ENCODE results near the gene ZNF438.
A peak's percentile ranks its signal among the peaks of the same experiment; 100 is the strongest.
"Not testable (repeated sequence)": the region's sequence is repeated elsewhere in the genome, so short reads cannot be mapped to it uniquely, and the experiment has no call there.

The ZNF438 gene

DNA sequence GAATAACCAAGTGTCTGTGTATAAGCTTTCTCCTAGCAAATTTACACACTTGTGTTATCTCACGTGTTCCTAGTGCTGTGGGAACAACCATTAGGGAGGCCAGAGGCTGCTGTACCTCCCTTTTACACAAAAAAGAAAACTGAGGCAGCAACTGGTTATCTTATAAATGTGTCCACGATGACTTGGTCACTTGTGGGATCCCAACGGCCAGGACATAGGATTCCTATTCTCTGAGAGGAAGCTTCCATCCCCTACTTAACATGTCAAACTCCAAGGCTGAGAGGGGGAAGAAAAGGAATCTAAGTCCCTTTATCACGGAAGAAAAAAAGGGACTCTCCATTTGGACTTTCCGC lies 484 bp downstream of the ZNF438 start:
- Mint-ChIP-seq H3K27ac (peak overlapping the region; percentile 87), H3K9me3 (no peaks in the 10 kb centered on the region), H3K4me3 (peak overlapping the region; percentile 91), H3K4me1 (peaks cover 3% of the 10 kb centered on the region), H3K36me3 (no peaks in the 10 kb centered on the region), H3K27me3 (no peaks in the 10 kb centered on the region)

DNA sequence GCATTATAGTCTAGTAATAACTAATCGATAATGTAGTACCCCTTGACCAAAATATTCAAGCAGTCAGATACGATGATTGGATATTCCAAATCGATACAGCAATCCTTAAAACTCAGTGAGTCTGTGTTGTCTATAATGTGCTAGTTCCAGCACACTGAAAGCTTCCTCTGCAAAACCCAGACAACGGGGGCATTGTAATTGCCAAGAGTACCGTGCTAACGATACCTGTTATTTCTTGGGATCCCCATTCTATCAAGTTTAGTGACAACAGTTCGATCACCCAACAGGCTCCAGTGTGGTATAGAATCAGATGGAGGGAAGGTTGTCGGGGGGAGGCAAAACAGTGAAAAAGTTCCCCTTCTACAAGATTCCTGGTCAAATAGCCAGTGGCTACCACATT lies 865 bp downstream of the ZNF438 start:
- Mint-ChIP-seq H3K4me3 (peak overlapping the region; percentile 91), H3K27ac (no peak overlapping the region), H3K9me3 (no peaks in the 10 kb centered on the region), H3K27me3 (no peaks in the 10 kb centered on the region), H3K36me3 (no peaks in the 10 kb centered on the region), H3K4me1 (peaks cover 3% of the 10 kb centered on the region)

DNA sequence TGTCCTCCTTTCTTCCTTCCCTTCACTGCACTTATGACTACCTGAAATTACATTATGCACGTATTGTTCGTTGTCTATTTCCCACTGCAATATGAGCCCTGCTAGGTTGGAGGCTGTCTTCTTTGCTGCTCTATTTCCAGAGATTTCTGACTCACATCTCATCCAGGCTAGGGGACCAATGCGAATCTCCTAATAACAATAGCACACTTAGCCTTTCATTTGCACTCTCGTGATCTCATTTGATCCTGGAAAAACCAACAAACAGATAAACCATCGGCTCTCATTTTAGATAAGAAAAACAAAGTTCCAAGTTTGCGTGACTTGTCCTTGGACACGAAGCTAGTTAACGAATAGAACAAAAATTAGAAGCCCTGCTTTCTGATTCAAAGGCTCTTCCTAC lies 1.4 kb downstream of the ZNF438 start:
- H3K36me3 Mint-ChIP-seq = no peaks in the 10 kb centered on the region
- H3K4me3 Mint-ChIP-seq = no peak overlapping the region
- H3K27ac Mint-ChIP-seq = no peak overlapping the region
- no peaks in the 10 kb centered on the region for H3K27me3 Mint-ChIP-seq
- H3K9me3 Mint-ChIP-seq = no peaks in the 10 kb centered on the region
- H3K4me1 Mint-ChIP-seq = peaks cover 3% of the 10 kb centered on the region

DNA sequence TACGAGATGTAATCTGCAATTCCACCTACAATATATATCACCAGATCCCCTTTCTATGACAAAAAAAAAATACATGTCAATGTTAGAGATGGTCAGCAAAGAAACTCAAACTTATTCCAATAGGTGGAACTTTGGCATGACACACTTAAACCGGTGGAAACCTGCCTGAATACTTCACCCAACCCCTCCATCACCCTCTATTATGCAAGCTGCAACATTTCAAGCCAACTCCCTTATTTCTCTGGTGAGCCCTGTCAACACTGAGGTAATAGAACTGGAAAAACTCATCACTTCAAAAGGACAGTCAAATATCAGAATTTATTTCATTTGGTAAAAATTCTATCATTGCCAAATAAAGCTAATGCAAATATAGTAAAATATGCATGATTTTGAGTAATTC lies 3.6 kb downstream of the ZNF438 start:
- Mint-ChIP-seq H3K27ac (no peak overlapping the region), H3K4me1 (peaks cover 2% of the 10 kb centered on the region), H3K36me3 (no peaks in the 10 kb centered on the region), H3K4me3 (no peak overlapping the region), H3K9me3 (no peaks in the 10 kb centered on the region), H3K27me3 (no peaks in the 10 kb centered on the region)

DNA sequence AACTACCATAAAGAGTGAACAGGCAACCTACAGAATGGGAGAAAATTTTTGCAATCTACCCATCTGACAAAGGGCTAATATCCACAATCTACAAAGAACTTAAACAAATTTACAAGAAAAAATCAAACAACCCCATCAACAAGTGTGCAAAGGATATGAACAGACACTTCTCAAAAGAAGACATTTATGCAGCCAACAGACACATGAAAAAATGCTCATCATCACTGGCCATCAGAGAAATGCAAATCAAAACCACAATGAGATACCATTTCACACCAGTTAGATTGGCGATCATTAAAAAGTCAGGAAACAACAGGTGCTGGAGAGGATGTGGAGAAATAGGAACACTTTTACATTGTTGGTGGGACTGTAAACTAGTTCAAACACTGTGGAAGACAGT lies 5.4 kb downstream of the ZNF438 start:
- not testable (repeated sequence) for H3K36me3 Mint-ChIP-seq, H3K27ac Mint-ChIP-seq, H3K9me3 Mint-ChIP-seq, H3K27me3 Mint-ChIP-seq, H3K4me1 Mint-ChIP-seq, H3K4me3 Mint-ChIP-seq

DNA sequence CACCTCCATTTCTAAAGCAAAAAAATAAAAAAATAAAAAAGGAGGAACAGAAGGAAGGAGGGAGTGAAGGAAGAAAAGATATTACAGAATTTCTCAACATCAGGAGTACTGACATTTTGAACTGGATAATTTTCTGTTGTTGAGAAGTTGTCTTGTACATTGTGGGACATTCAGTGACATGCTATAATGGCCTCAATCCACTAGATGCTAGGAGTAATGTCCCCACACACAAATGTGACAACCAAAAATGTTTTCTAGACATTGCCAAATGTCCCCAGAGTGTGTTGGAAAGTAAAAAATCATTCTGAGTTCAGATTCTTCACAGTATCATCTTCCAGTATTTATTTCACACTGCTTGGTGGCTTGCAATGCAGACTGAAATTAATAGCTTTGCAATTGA lies 6.5 kb downstream of the ZNF438 start:
- H3K36me3 Mint-ChIP-seq = no peaks in the 10 kb centered on the region
- H3K4me3 Mint-ChIP-seq = no peak overlapping the region
- no peaks in the 10 kb centered on the region for H3K27me3 Mint-ChIP-seq
- H3K4me1 Mint-ChIP-seq = no peaks in the 10 kb centered on the region
- no peak overlapping the region for H3K27ac Mint-ChIP-seq
- no peaks in the 10 kb centered on the region for H3K9me3 Mint-ChIP-seq

DNA sequence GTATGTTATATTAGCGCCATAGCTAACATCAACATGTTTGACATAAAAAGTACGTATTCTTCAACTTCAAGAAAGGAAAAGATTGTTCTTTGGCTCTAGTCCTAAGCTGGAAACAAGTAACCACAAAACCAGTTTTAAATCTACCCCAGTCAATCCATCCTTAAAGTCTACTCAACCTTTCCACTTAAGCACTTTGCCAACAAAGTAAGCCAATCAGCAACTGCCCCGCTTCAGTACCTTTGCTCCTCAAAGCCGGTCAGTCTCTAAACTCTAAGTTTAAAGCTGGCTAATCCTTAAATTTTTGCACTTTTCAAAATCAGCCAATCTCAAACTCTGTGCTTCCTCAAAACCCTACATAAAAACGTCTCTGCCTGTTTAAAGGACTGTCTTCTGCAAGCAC lies 8.1 kb downstream of the ZNF438 start:
- H3K4me1 Mint-ChIP-seq = no peaks in the 10 kb centered on the region
- H3K36me3 Mint-ChIP-seq = no peaks in the 10 kb centered on the region
- H3K9me3 Mint-ChIP-seq = no peaks in the 10 kb centered on the region
- no peak overlapping the region for H3K27ac Mint-ChIP-seq
- H3K4me3 Mint-ChIP-seq = no peak overlapping the region
- no peaks in the 10 kb centered on the region for H3K27me3 Mint-ChIP-seq

DNA sequence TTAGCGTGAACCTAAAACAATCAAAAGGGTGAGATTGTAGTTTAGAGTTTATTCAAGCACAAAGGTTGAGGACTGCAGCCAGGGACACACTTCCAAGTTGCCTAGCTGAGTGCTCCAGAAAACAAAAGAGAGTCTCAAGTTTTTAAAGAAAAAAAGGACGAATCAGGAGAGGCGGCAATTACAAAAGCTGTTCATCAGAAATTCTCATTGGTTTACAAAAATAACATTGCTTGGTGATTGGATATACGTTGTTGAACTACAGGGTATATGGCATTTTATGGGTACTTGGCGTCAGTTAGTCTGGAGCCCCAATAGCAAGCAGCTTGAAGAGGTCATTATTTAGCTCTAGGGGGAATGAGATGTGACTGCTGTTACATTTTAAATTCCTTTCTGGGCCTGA lies 11.5 kb downstream of the ZNF438 start:
- H3K27me3 Mint-ChIP-seq = no peaks in the 10 kb centered on the region
- H3K4me1 Mint-ChIP-seq = no peaks in the 10 kb centered on the region
- H3K9me3 Mint-ChIP-seq = no peaks in the 10 kb centered on the region

DNA sequence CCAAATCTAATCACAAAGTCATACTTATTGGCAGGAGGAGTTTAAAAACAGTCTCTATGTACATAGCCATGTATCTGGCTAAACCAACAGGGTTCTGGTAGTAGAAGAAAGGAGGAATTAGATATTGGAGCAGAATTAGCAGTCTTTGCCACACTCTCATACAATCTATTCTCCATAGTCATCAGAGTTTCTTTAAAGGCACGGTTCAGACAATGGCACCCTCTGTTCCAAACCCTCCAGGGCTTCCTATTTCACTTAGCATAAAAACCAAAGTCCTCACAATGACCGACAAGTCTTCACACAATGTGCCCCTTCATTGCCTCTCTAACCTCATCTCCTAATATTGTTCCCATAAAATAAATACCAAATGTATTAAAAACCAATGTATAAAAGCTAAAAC lies 12.7 kb downstream of the ZNF438 start:
- Mint-ChIP-seq H3K36me3 (no peaks in the 10 kb centered on the region), H3K27ac (no peak overlapping the region), H3K27me3 (no peaks in the 10 kb centered on the region), H3K9me3 (no peaks in the 10 kb centered on the region), H3K4me3 (no peak overlapping the region), H3K4me1 (no peaks in the 10 kb centered on the region)

More for the DNA sequence above, 11.5 kb downstream of the ZNF438 start:
- no peak overlapping the region for H3K27ac Mint-ChIP-seq
- no peaks in the 10 kb centered on the region for H3K36me3 Mint-ChIP-seq
- H3K4me3 Mint-ChIP-seq = no peak overlapping the region

DNA sequence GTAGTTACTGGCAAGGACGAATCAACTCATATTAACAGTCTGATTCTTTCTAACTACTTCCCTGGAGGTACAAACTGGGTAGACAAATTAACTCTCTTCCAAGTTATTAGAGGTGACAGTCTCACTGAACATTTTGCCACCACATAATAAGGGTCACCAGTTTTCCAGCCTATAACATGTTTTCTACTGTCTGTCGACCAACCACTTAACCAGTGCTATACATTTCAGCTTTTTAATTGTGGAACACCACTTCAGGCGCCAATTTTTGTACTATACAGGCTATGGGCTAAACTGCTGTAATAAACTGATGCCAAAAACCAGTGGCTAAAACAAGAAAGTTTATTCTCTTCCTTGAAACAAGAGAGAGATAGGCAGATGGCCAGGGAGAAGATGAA lies 13.3 kb downstream of the ZNF438 start:
- Mint-ChIP-seq H3K4me1 (no peaks in the 10 kb centered on the region), H3K27me3 (no peaks in the 10 kb centered on the region), H3K4me3 (no peak overlapping the region), H3K27ac (no peak overlapping the region), H3K36me3 (peaks cover 4% of the 10 kb centered on the region), H3K9me3 (no peaks in the 10 kb centered on the region)

DNA sequence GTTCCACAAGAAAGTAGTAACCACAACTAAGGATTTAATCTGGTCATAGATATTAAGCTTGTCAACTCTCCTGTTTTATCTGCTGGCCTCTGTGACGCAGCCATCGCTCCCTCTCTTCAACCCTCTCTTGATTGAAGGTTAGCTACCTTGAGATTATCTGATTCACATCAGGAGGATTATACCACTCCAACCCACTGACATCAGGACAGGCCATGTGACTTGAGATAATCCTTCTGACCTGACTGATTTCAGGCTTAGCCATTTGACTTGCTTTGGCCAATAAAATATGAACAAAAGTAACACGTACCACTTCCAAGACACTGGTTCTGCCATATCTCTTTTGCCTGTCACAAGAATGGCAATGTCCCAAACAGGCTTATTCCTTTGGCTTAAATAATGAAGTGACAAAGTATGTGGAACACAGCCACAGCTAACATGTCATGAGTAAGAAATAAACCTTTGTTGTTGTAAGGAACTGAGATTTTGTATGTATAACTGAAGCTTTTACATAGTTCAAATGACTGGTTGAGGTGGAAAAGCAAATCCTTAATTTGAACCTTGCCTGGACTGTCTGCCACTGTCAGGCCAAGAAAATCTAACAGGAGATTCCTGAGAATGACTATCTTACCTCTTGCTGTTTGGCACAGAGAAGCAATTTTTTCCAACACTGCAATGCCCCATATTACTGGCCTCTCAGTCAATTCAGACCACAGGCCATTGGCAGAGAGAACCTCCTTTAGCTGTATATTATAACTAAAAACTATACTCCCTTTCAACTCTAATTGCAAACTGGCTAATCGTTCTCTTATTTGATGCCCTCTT lies 13.9 kb downstream of the ZNF438 start:
- no peak overlapping the region for H3K27ac Mint-ChIP-seq
- H3K4me3 Mint-ChIP-seq = no peak overlapping the region
- H3K9me3 Mint-ChIP-seq = no peaks in the 10 kb centered on the region
- no peaks in the 10 kb centered on the region for H3K27me3 Mint-ChIP-seq
- H3K4me1 Mint-ChIP-seq = no peaks in the 10 kb centered on the region
- H3K36me3 Mint-ChIP-seq = peaks cover 4% of the 10 kb centered on the region

DNA sequence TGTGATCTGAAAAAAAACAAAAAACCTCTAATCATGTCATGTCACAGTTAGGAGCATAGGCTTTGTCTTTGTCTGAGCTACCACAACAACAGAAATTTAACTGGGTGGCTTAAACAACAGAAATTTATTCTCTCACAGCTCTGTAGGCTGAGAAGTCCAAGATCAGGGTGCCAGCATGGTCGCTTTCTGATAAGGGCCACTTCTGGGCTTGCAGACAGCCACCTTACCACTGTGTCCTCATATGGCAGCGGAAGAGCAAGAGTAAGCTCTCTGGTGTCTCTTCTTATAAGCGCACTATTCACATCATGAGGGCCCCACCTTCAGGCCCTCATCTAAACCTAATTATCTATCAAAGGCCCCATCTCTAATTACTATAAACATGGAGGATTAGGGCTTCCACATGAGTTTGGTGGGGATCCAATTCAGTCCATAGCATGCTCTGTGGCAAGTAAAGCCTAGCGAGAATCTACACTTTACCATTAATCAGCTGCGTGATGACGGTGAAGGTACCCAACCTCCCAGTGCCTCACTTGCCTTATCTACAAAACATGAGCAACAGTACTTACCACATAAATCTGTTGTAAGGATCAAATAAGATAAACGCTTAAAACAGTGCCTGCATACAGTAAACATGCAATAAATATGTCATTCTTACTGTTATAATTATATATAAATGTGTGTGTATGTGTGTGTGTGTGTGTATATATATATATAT lies 17.3 kb downstream of the ZNF438 start:
- Mint-ChIP-seq H3K4me3 (no peak overlapping the region), H3K9me3 (no peaks in the 10 kb centered on the region), H3K27ac (no peak overlapping the region), H3K4me1 (no peaks in the 10 kb centered on the region), H3K36me3 (peaks cover 4% of the 10 kb centered on the region), H3K27me3 (no peaks in the 10 kb centered on the region)

DNA sequence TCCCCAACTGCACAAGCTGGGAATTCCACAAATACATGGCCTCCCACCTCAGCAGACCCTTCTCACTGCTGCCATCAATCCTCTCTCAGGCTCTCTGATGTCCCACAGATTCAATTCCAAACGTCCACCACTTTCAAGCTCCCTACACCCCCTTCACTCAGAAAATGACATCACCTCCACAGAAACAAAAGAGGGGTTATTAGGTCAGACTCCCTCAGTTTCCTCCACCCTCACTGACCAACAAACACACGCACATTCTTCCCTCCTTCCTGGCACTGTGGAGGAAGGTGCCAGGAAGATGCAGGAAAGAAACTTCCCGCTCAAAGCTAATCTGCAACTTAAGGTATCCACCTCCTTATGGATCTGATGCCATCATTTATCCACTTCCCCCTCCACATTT lies 18.3 kb downstream of the ZNF438 start:
- H3K4me3 Mint-ChIP-seq = no peak overlapping the region
- no peak overlapping the region for H3K27ac Mint-ChIP-seq
- no peaks in the 10 kb centered on the region for H3K9me3 Mint-ChIP-seq
- H3K4me1 Mint-ChIP-seq = no peaks in the 10 kb centered on the region
- peaks cover 4% of the 10 kb centered on the region for H3K36me3 Mint-ChIP-seq
- H3K27me3 Mint-ChIP-seq = no peaks in the 10 kb centered on the region

DNA sequence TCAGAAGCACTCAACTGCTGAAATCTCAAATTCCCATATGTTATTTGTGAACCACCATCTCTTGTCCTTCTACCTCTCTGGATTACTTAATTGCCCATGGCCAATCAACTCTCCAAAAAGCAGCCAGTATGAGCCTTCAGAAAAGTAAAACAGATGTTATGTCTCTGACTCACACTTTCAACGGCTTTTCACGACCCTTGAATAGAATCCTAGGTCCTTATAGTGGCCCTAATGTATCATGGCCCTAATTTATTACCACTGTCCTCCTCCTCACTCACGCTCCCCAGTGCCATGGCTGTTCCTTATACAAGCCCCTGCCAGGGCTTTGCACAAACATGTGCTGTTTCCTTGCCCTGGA lies 20.0 kb downstream of the ZNF438 start:
- Mint-ChIP-seq H3K4me1 (no peaks in the 10 kb centered on the region), H3K9me3 (no peaks in the 10 kb centered on the region), H3K27me3 (no peaks in the 10 kb centered on the region), H3K36me3 (peaks cover 4% of the 10 kb centered on the region), H3K4me3 (no peak overlapping the region), H3K27ac (no peak overlapping the region)

DNA sequence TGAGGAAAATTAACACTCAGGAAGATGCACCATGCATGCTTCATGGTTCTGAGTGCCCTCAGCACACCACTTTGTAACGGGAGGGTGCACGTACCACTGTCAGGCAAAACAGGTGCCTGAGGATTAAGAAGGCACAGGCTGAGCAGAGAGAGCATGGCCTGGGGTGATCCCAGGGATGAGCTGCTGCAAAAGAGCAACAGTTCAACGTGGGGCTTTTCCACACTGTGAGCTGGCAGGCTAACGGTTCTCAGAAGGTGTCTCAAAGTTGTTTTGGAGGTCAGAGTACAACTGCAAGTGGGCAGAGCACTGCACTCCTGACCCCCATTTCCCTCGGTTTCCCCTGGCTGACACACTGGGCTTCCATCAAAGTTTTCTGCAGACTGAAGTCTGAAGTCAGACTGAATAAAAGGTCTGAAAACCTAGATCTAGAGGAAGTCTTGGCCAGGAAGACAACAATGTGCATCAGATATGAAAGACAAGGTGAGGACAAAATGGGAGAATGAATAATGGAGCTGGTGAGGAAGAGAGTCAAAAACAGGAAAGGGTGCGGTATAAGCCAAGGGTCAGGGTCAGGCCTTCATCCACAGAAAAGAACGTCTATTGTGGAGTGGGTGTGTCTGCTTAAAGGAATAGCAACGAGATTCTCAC lies 20.5 kb downstream of the ZNF438 start:
- no peaks in the 10 kb centered on the region for H3K27me3 Mint-ChIP-seq
- no peak overlapping the region for H3K27ac Mint-ChIP-seq
- H3K36me3 Mint-ChIP-seq = peaks cover 4% of the 10 kb centered on the region
- no peaks in the 10 kb centered on the region for H3K4me1 Mint-ChIP-seq
- no peaks in the 10 kb centered on the region for H3K9me3 Mint-ChIP-seq
- H3K4me3 Mint-ChIP-seq = no peak overlapping the region

DNA sequence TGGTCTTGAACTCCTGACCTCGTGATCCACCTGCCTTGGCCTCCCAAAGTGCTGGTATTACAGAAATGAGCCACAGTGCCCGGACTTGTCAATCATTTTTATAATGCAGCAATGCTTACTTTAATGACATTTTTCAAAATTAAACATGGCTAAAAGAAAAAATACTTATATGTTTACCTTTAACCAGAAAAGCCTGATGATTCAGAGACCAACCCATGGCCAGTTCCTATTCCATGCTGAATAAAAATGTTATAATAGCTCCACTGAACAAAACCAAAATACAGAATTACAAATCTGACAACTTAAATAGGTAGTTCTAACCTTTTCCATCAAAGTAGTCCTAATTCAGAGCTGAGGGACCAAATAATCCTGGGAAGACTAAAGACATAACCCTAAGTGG lies 21.6 kb downstream of the ZNF438 start:
- H3K9me3 Mint-ChIP-seq = no peaks in the 10 kb centered on the region
- H3K4me3 Mint-ChIP-seq = no peak overlapping the region
- no peaks in the 10 kb centered on the region for H3K27me3 Mint-ChIP-seq
- H3K36me3 Mint-ChIP-seq = peaks cover 4% of the 10 kb centered on the region
- peaks cover 5% of the 10 kb centered on the region for H3K4me1 Mint-ChIP-seq
- no peak overlapping the region for H3K27ac Mint-ChIP-seq
